Sciatic nerve (tissue), 2 donors: ENCODE measurements around the gene ENDOG. TPM values are rescaled to one million over a fixed set of nuclear protein-coding genes. Genes with fewer than 3 reads are reported as not detected.
"Not testable (repeated sequence)": the region's sequence is repeated elsewhere in the genome, so short reads cannot be mapped to it uniquely, and the experiment has no call there.

Source experiments
- ATAC-seq: fragments of 200-7000 bp; cut with Tn5 transposase; one replicate; pipeline ENCODE4 v1.9.1; 2020; ENCODE audit warnings: mild to moderate bottlenecking, moderate library complexity
- DNase-seq: peaks from one replicate; pipeline ENCODE4 v3.0.0-alpha.2; 2020; ENCODE audit warnings: low spot score
- intact Hi-C: fragments of 100-400 bp; cut with DNase I; formaldehyde crosslinking; loops from one replicate; pipeline ENCODE4 v1.14.2; 2022
- total RNA-seq: library from RNA; stranded (reverse); fragmentation: NEBNext Ultra II Directional; extraction: Animal tissue kit (Norgen Biotek cat#: 25700); gene quantifications from one replicate; pipeline ENCODE4 v1.2.1, GENCODE V29; 2021
- donor health status: DM: no; HTN: no; CAD: no.
- donor health status: DM: no; HTN: no; CAD: no.

ENDOG gene
- total RNA-seq, 1 donor from 2014 or later = 14.1 TPM

GRCh38 chr9:128823903-128824406 lies 5.7 kb downstream of the ENDOG start:
- no peak for DNase-seq
- intact Hi-C loops = no loop called here
- ATAC-seq = no peak

GRCh38 chr9:128824911-128825310 lies 6.6 kb downstream of the ENDOG start:
- ATAC-seq (no peak), DNase-seq (no peak)
- intact Hi-C loops = no loop called here

GRCh38 chr9:128825923-128826700 lies 7.8 kb downstream of the ENDOG start:
- intact Hi-C loops = no loop called here
- no peak for ATAC-seq

GRCh38 chr9:128828267-128828666 lies 10.0 kb downstream of the ENDOG start:
- DNase-seq (no peak), ATAC-seq (no peak)
- intact Hi-C loops = no loop called here

More at GRCh38 chr9:128825923-128826700, 7.8 kb downstream of the ENDOG start:
- DNase-seq = no peak

GRCh38 chr9:128828719-128829452 lies 10.6 kb downstream of the ENDOG start:
- ATAC-seq (no peak), DNase-seq (no peak)
- intact Hi-C loops = no loop called here

DNA sequence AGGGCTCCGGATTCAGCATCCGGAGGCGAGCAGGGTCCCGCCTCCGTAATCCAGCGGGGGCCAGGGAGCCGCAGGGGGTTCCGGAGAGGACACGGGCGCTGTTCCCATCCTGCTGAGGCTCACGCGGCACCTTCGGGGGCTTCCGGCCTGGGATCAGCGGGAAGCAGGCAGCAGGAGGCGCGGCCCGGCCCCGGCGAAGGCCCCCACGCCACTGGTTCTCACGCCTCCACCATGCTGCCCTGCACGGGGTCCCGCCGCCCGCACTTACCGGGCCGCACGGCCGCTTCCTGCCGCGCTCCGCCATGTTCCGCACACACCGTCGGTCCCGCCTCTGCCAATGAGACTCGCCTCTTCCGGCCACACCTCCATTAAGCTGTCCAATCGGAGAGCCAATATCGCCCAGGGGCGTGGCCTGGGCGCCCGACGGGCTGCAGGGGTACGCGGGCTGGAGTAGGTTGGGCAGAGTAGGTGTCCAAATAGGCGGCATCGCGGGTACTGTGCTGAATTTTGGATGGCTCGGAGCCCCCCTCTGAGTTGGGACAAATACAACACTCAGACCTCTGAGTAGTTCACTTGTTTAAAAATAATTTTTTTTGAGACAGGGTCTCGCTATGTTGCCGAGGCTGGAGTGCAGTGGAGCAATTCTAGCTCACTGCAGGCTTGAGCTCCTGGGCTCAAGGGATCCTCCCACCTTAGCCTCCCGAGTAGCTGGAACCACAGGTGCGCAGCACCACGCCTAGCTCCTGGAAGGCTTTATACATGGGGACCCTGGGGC lies 11.4 kb downstream of the ENDOG start, which contains the start of gene SPOUT1:
SPOUT1 (minus strand) TSS at position 318 of the 775 bp plus-strand sequence; CDS start at position 304, 14 bp downstream.
- intact Hi-C loops = no loop called here
- ATAC-seq (peak; percentile 99), DNase-seq (peak; percentile 95)

DNA sequence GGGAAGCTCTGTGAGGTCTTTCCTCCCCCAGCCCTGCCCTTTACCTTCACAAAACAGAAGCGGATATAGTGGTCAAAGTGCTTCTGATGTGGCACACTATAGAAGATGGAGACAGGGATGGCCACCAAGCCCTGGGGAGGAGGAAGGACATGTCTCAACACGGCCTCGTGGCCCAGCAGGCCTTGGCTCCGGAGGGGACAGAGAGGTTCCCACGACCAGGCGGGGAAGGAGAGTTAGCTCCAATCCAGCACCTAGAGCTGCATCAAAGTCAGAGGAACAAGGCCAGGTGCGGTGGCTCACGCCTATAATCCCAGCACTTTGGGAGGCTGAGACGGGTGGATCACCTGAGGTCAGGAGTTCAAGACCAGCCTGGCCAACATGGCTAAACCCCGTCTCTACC lies 15.4 kb downstream of the ENDOG start:
- no peak for ATAC-seq
- intact Hi-C loops = no loop called here
- DNase-seq = no peak

DNA sequence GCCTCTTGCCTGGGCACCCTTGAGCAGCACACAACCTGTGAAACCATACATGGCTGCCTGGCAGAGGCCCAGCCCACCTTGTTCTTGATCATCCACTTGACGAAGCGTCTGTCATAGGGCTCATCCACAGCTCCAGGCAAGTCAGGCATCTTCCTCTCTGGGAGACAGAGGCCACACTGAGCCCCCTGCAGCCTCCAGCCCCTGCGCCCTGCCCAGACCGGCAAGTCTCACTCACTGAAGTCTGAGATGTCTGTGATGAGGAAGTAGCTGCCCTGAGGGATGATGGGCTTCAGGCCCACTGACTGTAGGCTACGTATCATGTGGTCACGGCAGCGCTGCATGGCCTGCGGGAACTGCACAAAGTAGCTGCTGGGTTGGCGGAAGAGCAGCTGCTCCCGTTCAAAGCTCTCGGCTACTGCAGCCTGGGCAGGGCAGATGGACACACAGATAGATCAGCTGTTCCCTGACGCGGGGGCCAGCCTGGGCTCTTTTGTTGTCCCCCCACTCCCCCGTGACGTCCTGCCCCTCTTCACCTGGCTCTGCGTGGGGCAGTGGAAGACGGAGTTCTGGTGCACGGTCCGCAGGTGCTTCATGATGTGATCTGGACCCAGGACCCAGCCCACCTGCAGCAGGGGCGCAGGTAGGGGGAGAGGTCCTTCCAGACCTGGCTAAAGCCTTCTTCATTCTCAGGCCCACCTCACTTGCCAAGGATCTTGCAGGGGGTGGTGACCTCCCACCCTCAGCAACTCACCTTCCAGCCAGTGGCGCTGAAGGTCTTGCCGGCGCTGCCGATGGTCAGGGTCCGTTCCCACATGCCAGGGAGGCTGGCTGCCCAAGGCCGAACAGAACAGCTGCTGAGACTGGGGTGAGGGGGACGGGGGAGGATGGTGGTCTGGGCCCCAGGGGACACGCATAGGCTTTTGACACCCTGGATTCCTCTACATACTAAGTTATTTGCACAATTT lies 17.2 kb downstream of the ENDOG start:
- ATAC-seq (no peak), DNase-seq (no peak)
- intact Hi-C loops = no loop called here

DNA sequence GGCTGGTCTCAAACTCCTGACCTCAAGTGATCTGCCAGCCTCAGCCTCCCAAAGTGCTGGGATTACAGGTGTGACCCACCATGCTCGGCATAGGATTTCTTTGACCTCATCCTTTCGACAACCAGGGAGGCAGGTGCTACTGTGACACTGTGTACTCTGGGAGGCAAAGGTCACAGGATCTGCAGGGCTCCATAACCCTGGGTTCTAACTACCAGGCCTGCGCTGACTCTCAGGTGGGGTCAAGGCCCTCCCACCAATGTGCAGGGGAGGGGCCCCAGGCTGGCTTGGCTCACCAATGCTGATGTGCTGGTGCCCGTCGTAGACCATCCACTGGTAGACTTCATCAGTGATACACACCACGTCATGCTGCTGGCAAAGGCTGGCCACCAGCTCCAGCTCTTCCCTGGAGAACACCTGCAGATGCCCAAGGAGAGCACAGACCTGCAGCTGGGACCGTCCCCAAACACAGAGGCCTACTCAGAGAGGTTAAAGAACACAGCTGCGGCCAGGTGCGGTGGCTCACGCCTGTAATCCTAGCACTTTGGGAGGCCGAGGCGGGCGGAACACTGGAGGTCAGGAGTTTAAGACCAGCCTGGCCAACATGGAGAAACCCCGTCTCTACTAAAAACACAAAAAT lies 18.3 kb downstream of the ENDOG start:
- intact Hi-C loops = no loop called here
- ATAC-seq = no peak
- DNase-seq = no peak

DNA sequence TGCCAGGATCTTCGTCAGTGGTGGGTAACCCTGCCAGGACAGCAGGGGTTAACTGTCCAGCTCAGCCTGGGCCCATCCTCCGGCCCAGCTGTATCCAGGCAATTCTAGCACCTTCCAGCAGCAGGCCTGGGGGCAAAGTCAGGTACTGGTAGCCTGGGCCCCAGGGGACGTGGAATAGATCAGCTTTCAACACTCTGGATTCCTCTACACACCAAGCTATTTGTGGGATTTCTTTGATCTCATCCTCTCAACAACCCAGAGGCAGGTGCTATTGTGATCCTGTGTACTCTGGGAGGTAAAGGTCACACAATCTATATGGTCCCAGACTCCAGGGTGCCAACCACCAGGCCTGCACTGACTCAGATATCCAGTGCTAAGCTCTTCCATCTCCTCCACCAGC lies 20.0 kb downstream of the ENDOG start:
- no peak for ATAC-seq
- intact Hi-C loops = no loop called here
- DNase-seq = no peak

DNA sequence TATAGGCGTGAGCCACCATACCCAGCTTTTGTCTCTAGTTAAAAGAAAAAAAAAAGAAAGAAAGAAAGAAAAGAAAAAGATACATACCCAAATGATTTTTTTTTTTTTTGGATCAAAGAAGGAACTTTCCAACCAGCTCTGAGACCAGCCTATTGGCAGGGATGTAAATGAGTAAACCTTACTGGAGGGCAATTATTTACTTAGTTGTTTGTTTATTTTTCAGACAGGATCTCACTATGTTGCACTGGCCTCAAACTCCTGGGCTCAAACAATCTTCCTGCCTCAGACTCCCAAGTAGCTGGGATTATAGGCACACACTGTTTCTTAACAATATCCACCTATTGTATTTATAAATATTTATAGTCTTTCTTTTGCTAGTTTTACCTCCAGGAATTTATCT lies 22.2 kb downstream of the ENDOG start:
- ATAC-seq = no peak
- intact Hi-C loops = no loop called here
- no peak for DNase-seq

DNA sequence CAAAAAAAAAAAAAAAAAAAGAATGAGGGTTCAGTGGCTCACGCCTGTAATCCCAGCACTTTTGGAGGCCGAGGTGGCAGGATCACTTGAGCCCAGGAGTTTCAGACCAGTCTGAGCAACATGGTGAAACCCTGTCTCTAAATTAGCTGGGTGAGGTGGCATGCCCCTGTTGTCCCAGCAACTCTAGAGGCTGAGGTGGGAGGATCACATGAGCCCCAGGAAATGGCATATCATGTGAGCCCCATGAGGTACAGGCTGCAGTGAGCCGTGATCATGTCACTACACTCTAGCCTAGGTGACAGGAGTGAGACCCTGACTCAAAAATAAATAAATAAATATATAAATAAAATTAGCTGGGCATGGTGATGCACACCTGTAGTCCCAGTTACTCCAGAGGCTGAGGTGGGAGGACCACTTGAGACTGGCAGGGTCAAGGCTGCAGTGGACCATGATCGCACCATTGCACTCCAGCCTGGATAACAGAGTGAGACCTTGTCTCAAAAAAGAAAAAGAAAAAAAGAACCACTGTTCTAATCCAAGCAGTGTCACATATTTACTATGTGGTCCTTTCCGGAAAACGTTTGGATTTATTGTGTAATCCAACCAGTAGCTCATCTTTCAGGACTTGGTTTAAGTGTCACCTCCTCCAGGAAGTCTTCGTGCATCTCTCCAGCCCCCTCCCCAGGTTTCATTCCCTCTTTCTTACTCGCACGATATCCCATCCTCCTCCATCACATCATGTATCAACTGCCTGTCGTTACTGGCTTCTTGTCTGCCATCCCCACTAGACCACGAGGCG lies 23.6 kb downstream of the ENDOG start:
- intact Hi-C loops = no loop called here
- no peak for ATAC-seq
- DNase-seq = no peak

DNA sequence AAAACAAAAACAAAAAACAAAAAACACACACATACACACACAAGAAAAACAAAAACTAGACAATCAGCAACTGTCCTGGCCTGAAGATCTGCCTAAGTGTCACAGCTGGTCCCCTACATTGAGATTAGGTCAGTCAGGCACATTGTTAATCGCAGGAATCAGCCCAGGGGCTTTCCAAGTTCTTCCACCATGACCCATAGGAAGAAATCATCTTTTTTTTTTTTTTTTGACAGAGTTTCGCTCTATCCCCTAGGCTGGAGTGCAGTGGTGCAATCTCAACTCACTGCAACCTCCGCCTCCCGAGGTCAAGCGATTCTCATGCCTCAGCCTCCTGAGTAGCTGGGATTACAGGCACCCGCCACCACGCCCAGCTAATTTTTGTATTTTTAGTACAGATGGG lies 24.9 kb downstream of the ENDOG start:
- intact Hi-C loops, ATAC-seq, DNase-seq: not testable (repeated sequence)

DNA sequence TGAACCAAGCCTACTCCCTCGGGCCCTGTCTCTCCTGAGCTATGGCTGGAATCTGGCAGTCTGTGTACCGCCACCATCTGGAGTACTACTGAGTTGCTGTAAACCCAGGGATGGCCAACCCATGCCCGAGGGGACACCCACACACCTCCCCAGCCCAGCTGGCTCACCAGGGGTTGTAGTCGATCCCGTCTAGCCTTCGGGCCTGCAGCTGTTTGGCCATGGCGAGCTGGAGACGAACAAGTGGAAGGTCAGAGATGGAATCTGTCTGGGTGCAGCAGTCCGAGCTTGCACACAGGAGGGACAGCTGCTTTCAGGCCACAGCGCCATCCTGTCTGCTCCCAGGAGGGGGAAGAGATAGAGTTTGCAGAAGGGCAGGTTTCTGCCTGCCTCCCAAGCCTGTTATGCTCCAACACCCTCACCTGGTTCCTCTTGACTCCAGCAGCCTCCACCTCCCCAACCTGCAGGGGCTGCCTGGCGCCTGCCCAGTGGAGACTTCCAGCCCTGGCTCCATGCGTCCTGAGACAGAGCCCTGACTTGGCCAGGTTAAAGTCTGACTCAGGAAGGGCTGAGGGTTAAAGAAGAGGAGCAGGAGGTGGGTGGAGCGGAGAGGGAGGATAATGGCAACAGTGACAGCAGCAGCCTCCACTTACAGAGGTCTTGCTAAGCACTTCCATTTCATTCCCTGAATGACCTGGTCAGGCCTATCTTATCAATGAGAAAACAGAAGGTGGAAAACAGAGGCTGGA lies 27.1 kb downstream of the ENDOG start:
- ATAC-seq (no peak), DNase-seq (no peak)
- intact Hi-C loops = no loop called here

GRCh38 chr9:128846680-128847030 lies 28.4 kb downstream of the ENDOG start:
- DNase-seq (no peak), ATAC-seq (no peak)
- intact Hi-C loops = no loop called here

DNA sequence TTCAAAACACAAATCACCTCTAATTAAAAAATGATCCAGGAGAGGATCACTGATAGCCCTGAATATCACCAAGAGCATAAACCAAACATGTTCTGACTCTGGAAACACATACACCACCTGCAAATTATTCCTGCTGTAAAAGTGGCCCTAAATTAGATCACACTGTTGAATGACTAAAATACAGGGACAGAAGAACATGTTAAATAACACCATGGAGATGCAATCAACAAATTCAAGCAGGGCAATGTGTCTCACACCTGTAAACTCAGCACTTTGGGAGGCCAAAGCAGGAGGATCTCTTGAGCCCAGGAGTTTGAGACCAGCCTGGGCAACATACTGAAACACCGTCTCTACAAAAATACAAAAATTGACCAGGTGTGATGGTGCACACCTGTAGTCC lies 29.5 kb downstream of the ENDOG start:
- intact Hi-C loops = no loop called here
- DNase-seq = no peak

GRCh38 chr9:128851024-128851423 lies 32.7 kb downstream of the ENDOG start:
- DNase-seq, ATAC-seq, intact Hi-C loops: not testable (repeated sequence)

More for the DNA sequence above, 29.5 kb downstream of the ENDOG start:
- ATAC-seq = no peak
